ENCODE data around the gene DOCK9. TPM values are rescaled to one million over a fixed set of nuclear protein-coding genes. Genes with fewer than 3 reads are reported as not detected.

The DOCK9 gene
- total RNA-seq, 1 donor from 2014 or later: 339 TPM

DNA sequence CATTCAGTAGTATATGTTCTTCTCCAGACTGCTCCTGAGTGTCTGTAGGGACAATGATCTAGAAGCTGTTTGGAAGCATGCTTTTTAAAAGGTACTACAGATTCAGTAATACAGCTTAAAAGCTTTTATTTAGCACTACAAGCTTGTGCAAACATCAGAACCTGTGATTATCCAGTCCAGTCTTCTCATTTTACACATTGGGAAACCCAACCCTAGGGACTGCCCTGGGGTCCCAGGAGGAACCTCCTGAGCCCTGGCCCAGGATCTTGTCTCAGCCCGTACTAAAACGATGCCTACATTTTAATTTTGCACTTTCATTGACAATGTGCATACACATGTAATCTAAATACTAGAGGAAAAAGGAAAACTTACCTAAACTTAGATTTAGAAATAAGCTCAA lies 12.5 kb downstream of the DOCK9 start:
- H3K4me1 Mint-ChIP-seq (ENCODE audit: unreplicated experiment): peaks cover 76% of the 10 kb centered on the region
- no peak for DNase-seq (ENCODE audit: low spot score)
- peaks cover 27% of the 10 kb centered on the region for H3K36me3 Mint-ChIP-seq (ENCODE audit: low read depth, unreplicated experiment)
- TF ChIP-seq, protein P1, sequence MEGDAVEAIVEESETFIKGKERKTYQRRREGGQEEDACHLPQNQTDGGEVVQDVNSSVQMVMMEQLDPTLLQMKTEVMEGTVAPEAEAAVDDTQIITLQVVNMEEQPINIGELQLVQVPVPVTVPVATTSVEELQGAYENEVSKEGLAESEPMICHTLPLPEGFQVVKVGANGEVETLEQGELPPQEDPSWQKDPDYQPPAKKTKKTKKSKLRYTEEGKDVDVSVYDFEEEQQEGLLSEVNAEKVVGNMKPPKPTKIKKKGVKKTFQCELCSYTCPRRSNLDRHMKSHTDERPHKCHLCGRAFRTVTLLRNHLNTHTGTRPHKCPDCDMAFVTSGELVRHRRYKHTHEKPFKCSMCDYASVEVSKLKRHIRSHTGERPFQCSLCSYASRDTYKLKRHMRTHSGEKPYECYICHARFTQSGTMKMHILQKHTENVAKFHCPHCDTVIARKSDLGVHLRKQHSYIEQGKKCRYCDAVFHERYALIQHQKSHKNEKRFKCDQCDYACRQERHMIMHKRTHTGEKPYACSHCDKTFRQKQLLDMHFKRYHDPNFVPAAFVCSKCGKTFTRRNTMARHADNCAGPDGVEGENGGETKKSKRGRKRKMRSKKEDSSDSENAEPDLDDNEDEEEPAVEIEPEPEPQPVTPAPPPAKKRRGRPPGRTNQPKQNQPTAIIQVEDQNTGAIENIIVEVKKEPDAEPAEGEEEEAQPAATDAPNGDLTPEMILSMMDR (IDR thresholded peaks at IDR 0.05; ENCODE audit: unreplicated experiment): no peak
- H3K4me3 Mint-ChIP-seq (ENCODE audit: unreplicated experiment): no peak overlapping the region
- no peak overlapping the region for H3K27ac Mint-ChIP-seq (ENCODE audit: unreplicated experiment)
- no peaks in the 10 kb centered on the region for H3K27me3 Mint-ChIP-seq (ENCODE audit: unreplicated experiment)
- no peaks in the 10 kb centered on the region for H3K9me3 Mint-ChIP-seq (ENCODE audit: unreplicated experiment)

DNA sequence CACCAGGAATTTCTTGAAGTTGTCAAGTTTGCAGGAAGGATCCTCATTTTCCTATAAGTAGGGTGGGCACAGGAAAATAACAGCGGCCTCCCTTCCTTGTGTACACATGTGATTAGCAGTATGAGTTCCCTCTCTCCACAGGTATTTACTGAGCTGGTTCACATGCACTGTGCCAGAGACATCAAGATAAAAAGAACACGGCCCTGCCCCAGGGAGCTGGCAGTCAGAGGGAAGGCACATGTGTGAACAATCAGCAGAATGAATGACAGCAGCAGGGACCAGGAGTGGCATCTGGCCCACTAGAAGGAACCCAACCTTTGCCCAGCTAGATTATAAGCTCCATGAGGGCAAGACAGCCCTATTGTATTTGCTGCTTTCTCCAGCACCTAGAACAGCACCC lies 13.9 kb downstream of the DOCK9 start:
- H3K36me3 Mint-ChIP-seq (ENCODE audit: low read depth, unreplicated experiment): peaks cover 24% of the 10 kb centered on the region
- no peak overlapping the region for H3K27ac Mint-ChIP-seq (ENCODE audit: unreplicated experiment)
- peak overlapping the region; percentile 80 for H3K4me3 Mint-ChIP-seq (ENCODE audit: unreplicated experiment)
- H3K27me3 Mint-ChIP-seq (ENCODE audit: unreplicated experiment): peaks cover 4% of the 10 kb centered on the region
- H3K9me3 Mint-ChIP-seq (ENCODE audit: unreplicated experiment): no peaks in the 10 kb centered on the region
- TF ChIP-seq, protein P1 (IDR thresholded peaks at IDR 0.05; ENCODE audit: unreplicated experiment): no peak
- no peak for DNase-seq (ENCODE audit: low spot score)
- peaks cover 75% of the 10 kb centered on the region for H3K4me1 Mint-ChIP-seq (ENCODE audit: unreplicated experiment)

DNA sequence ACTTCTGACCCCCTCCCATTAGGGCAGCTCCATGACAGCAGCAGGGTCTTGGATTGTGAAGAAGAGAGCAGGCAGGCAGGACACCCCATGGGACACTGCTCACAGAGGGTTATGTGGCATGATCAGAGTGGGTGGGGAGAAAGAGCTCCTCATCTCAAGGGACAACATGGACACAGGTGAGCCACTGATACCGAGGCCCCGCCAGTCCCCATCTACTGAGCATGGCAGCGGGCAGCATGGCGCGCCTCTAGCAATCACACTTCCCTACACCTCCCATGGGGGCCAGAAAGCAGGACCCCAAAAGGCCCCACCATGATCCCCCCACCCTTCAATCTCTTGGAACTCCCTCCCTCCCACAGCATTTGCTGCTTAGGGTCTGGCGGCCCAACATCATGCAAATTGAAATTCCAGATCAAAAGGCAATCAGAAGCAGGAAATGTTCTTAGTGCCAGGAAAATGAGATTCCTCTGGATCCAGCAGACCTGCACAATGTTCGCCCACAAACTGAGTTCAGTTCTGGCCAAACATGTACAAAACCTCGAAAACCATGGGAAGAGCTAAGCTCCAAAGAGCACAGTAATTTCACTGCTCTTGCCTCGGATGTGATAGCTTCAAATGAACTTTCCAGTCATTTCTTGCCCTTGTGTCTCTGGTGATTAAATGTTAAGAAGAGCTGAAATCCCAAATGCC lies 14.8 kb downstream of the DOCK9 start:
- Mint-ChIP-seq H3K27ac (ENCODE audit: unreplicated experiment) (no peak overlapping the region), H3K27me3 (ENCODE audit: unreplicated experiment) (peaks cover 4% of the 10 kb centered on the region), H3K4me1 (ENCODE audit: unreplicated experiment) (peaks cover 71% of the 10 kb centered on the region), H3K9me3 (ENCODE audit: unreplicated experiment) (no peaks in the 10 kb centered on the region), H3K4me3 (ENCODE audit: unreplicated experiment) (no peak overlapping the region), H3K36me3 (ENCODE audit: low read depth, unreplicated experiment) (peaks cover 21% of the 10 kb centered on the region)
- TF ChIP-seq, protein P1 (IDR thresholded peaks at IDR 0.05; ENCODE audit: unreplicated experiment): no peak
- no peak for DNase-seq (ENCODE audit: low spot score)

DNA sequence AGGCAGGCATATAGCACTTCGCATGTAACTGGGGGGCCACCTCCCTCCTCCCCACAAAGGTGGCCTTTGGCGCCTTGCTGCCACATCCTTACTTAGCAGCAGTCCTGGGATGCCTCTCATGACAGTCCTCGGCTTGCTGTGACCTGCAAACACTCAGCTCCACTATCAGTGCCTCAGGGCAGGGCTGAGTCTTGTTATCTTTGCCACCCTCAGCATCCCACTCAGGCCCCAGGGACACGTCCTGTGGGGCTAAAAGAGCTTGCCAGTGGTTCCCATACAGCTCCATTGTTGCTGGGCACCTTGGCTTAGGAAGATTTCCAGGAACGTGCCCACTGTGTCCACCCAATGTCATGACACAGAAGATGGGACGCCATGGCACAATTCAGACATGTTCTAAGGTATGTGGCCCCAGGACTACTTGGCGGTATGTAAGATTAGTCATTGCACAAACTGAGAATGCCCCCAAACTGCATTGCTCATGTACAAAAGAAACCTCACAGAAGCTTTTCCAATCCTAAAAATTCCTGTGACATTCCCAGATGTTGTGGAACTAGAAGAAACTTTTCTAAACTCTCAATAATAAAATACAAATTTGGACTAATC lies 16.3 kb downstream of the DOCK9 start:
- TF ChIP-seq, protein P1 (IDR thresholded peaks at IDR 0.05; ENCODE audit: unreplicated experiment): no peak
- H3K27me3 Mint-ChIP-seq (ENCODE audit: unreplicated experiment): peaks cover 4% of the 10 kb centered on the region
- H3K4me3 Mint-ChIP-seq (ENCODE audit: unreplicated experiment): no peak overlapping the region
- no peak for DNase-seq (ENCODE audit: low spot score)
- H3K9me3 Mint-ChIP-seq (ENCODE audit: unreplicated experiment): no peaks in the 10 kb centered on the region
- H3K36me3 Mint-ChIP-seq (ENCODE audit: low read depth, unreplicated experiment): peaks cover 21% of the 10 kb centered on the region
- peaks cover 68% of the 10 kb centered on the region for H3K4me1 Mint-ChIP-seq (ENCODE audit: unreplicated experiment)
- no peak overlapping the region for H3K27ac Mint-ChIP-seq (ENCODE audit: unreplicated experiment)

Data from endothelial cell (in vitro differentiated cells).